GM12878 (cell line): ENCODE results near the gene FAM120B. TPM values are rescaled to one million over a fixed set of nuclear protein-coding genes. Genes with fewer than 3 reads are reported as not detected.

ENCODE experiments used
- ATAC-seq: fragments of 200-7000 bp; cut with Tn5 transposase; 3 replicates; pipeline ENCODE4 v1.9.1; 2020; ENCODE audit warnings: mild to moderate bottlenecking, moderate library complexity
- BruUV-seq: library from RNA; stranded (reverse); fragments of 400-500 nt; replicated peaks from 2 replicates; lab custom pipeline; 2021; lab: Mats Ljungman, UMichigan
- CTCF ChIA-PET: fragments of 300-600 bp; sonication (Branson Sonifier 250); formaldehyde crosslinking; extraction: SDS; loops from one replicate; lab custom pipeline; 2021; ENCODE audit warnings: inconsistent platforms; lab: Yijun Ruan, JAX
- POLR2A ChIA-PET: fragments of 350-600 bp; formaldehyde crosslinking; extraction: SDS; loops from one replicate; lab custom pipeline; 2021; ENCODE audit warnings: inconsistent platforms; lab: Charles Lee
- RAD21 ChIA-PET: fragments of 300-600 bp; sonication (Branson Sonifier 250); formaldehyde crosslinking; loops from one replicate; lab custom pipeline; 2023; ENCODE audit warnings: antibody characterized with exemption; ENCODE audit not compliant: unreplicated experiment; lab: Charles Lee
- SMC1A ChIA-PET: fragments of 300-600 bp; sonication (Branson Sonifier 250); formaldehyde crosslinking; loops from one replicate; lab custom pipeline; 2023; ENCODE audit not compliant: unreplicated experiment, uncharacterized antibody; lab: Charles Lee
- DNase-seq: peaks from one replicate; pipeline ENCODE4 v3.0.0-alpha.2; 2011; ENCODE audit warnings: low read depth, low spot score
- FAIRE-seq: peaks from 3 replicates; lab custom pipeline; 2011; peaks lifted over from hg19 to GRCh38; lab: Jason Lieb, UNC
- H2AFZ ChIP-seq: 2 replicates; pipeline ENCODE4 v1.6.0; 2011; ENCODE audit warnings: low read depth, low read length, control low read depth; ENCODE audit not compliant: control insufficient read depth
- H3K27ac ChIP-seq: 2 replicates; pipeline ENCODE4 v1.5.1; 2011; ENCODE audit warnings: control low read depth; ENCODE audit not compliant: control insufficient read depth, insufficient read depth
- H3K27me3 ChIP-seq, 2 experiments: replicated peaks in 1 of 2; 2 replicates each; pipeline versions ENCODE4 v1.6.0 to v1.6.1; 2011; ENCODE audit warnings: low read length in 1 of 2; ENCODE audit not compliant: control insufficient read depth in 2 of 2, insufficient read depth in 2 of 2
- H3K36me3 ChIP-seq, 2 experiments: 2 replicates each; pipeline ENCODE4 v1.5.1; 2011; ENCODE audit warnings: low read length in 1 of 2; ENCODE audit not compliant: control insufficient read depth in 2 of 2, insufficient read depth in 2 of 2
- H3K4me1 ChIP-seq: 2 replicates; pipeline ENCODE4 v1.6.1; 2011; ENCODE audit warnings: mild to moderate bottlenecking, low read length, moderate library complexity, mixed read lengths; ENCODE audit not compliant: control insufficient read depth, insufficient read depth
- H3K4me2 ChIP-seq: 2 replicates; pipeline ENCODE4 v1.6.0; 2011; ENCODE audit warnings: control low read depth; ENCODE audit not compliant: control insufficient read depth, insufficient read depth
- H3K4me3 ChIP-seq: fragments of 200-600 bp; sonication (generic); 2 replicates; pipeline ENCODE4 v1.5.1; 2016
- H3K79me2 ChIP-seq: 2 replicates; pipeline ENCODE4 v1.6.0; 2011; ENCODE audit warnings: low read length; ENCODE audit not compliant: control insufficient read depth, insufficient read depth
- H3K9ac ChIP-seq: 2 replicates; pipeline ENCODE4 v1.8.0; 2011; ENCODE audit warnings: low read length, control low read depth, mixed read lengths; ENCODE audit not compliant: control insufficient read depth, insufficient read depth
- H3K9me3 ChIP-seq: replicated peaks from 3 replicates; pipeline ENCODE4 v1.5.1; 2011; ENCODE audit warnings: mild to moderate bottlenecking, low read length; ENCODE audit not compliant: control insufficient read depth, insufficient read depth
- H4K20me1 ChIP-seq: 2 replicates; pipeline ENCODE4 v1.6.0; 2011; ENCODE audit not compliant: control insufficient read depth, insufficient read depth
- NR2F1 ChIP-seq: fragments of 450-650 bp; conservative IDR thresholded peaks from 2 replicates; pipeline ENCODE4 v1.6.1; 2017; ENCODE audit warnings: mild to moderate bottlenecking
- SP1 ChIP-seq: IDR thresholded peaks from one replicate; pipeline ENCODE4 v1.6.1; 2011; ENCODE audit warnings: low read depth, low read length
- TBL1XR1 ChIP-seq: IDR thresholded peaks from 2 replicates; pipeline ENCODE4 v1.6.1; 2012; ENCODE audit warnings: low read depth, low read length, improper control_type of control experiment
- TCF3 ChIP-seq: IDR thresholded peaks from 2 replicates; pipeline ENCODE4 v1.6.1; 2012; ENCODE audit warnings: low read depth, mild to moderate bottlenecking, low read length, borderline replicate concordance; ENCODE audit not compliant: insufficient read depth
- TCF7 ChIP-seq: IDR thresholded peaks from 2 replicates; pipeline ENCODE4 v1.6.1; 2014; ENCODE audit warnings: antibody characterized with exemption, borderline replicate concordance
- ZNF207 ChIP-seq: fragments of 450-650 bp; IDR thresholded peaks from 2 replicates; pipeline ENCODE4 v1.6.1; 2014; ENCODE audit warnings: antibody characterized with exemption, mild to moderate bottlenecking, borderline replicate concordance
- ZNF24 ChIP-seq: fragments of 450-650 bp; IDR thresholded peaks from 2 replicates; pipeline ENCODE4 v1.6.1; 2017; ENCODE audit warnings: antibody characterized with exemption, mild to moderate bottlenecking
- WGBS: methylation state at CpG from one replicate; pipeline ENCODE4 v1.1.6; 2016; ENCODE audit warnings: low lambda C conversion rate; ENCODE audit not compliant: insufficient replicate concordance, insufficient coverage; ENCODE audit errors: missing lambda C conversion rate; 5-methylcytosine and 5-hydroxymethylcytosine counted together
- in situ Hi-C: fragments of 300-500 bp; cut with MboI; formaldehyde crosslinking; loops from 9 replicates; pipeline ENCODE4 v1.14.3; 2018; ENCODE audit warnings: mixed read lengths
- intact Hi-C: fragments of 100-400 bp; cut with micrococcal nuclease; formaldehyde crosslinking; loops from one replicate; pipeline ENCODE4 v1.14.2; 2022; ENCODE audit not compliant: unreplicated experiment
- polyA plus RNA-seq, 11 experiments: library from polyadenylated mRNA; depleted of rRNA in 4 of 11; unstranded in 6 of 11; stranded (reverse) in 5 of 11; fragments of >200 nt; fragmentation: Nextera tagmentation in 4 of 11; fragmentation: Illumina TruSeq in 1 of 11; extraction: Ambion mirVana in 4 of 11; extraction: Trizol in 1 of 11; gene quantifications; 1 replicate in 1 of 11; 2 replicates in 10 of 11; pipeline versions ENCODE4 v1.2.1 to v1.2.3, GENCODE V29; 2011 to 2016; ENCODE audit warnings: inconsistent platforms in 2 of 11, missing spikeins in 2 of 11, low read depth in 1 of 11
- total RNA-seq, 4 experiments: library from RNA; depleted of rRNA in 3 of 4; stranded (reverse); fragments of >200 nt in 3 of 4; fragmentation: Illumina TruSeq in 1 of 4; extraction: Trizol in 1 of 4; gene quantifications; 2 replicates each; pipeline versions ENCODE4 v1.2.1 to v1.2.3, GENCODE V29; 2013 to 2021
- TF ChIP-seq, protein P1 (sequence below): fragments of 450-650 bp; IDR thresholded peaks from 2 replicates; pipeline ENCODE4 v1.6.1; 2017; ENCODE audit warnings: antibody characterized with exemption, mild to moderate bottlenecking, moderate library complexity
- TF ChIP-seq, protein P2 (sequence below): fragments of 450-650 bp; IDR thresholded peaks from 2 replicates; pipeline ENCODE4 v1.6.1; 2017; ENCODE audit warnings: mild to moderate bottlenecking
- TF ChIP-seq, protein P3 (sequence below): IDR thresholded peaks from 2 replicates; pipeline ENCODE4 v1.6.1; 2012; ENCODE audit warnings: low read depth, low read length, improper control_type of control experiment
- TF ChIP-seq, protein P4 (sequence below): fragments of 150-350 bp; IDR thresholded peaks from 2 replicates; pipeline ENCODE4 v1.6.1; 2016; ENCODE audit warnings: low read depth, low read length

FAM120B gene
- total and polyA plus RNA-seq, 10 of the 15 experiments (the other 5 are each of a cell fraction or from before 2014, with no cell fraction given): 3.3 to 21.6 (median 15.3) TPM

DNA sequence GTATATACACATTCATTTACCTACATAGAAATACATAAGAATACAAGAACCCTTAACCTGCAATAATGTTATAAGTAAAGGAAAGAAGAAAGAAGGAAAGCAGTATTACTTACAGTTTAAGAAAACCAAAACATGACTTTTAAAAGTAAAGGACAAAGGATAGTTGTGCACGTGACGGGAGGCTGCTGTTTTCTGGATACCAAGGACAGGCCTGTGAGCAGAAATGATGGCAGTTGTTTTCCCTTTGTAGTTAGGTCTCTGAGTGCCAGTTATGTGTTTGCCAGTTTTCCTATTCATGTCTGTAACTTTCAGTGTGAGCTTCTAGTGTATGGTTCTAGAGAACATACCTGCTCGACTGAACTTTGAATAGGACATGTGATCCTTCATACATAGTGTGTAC lies 54.8 kb downstream of the FAM120B start (continued):
- TF ChIP-seq, protein P1, sequence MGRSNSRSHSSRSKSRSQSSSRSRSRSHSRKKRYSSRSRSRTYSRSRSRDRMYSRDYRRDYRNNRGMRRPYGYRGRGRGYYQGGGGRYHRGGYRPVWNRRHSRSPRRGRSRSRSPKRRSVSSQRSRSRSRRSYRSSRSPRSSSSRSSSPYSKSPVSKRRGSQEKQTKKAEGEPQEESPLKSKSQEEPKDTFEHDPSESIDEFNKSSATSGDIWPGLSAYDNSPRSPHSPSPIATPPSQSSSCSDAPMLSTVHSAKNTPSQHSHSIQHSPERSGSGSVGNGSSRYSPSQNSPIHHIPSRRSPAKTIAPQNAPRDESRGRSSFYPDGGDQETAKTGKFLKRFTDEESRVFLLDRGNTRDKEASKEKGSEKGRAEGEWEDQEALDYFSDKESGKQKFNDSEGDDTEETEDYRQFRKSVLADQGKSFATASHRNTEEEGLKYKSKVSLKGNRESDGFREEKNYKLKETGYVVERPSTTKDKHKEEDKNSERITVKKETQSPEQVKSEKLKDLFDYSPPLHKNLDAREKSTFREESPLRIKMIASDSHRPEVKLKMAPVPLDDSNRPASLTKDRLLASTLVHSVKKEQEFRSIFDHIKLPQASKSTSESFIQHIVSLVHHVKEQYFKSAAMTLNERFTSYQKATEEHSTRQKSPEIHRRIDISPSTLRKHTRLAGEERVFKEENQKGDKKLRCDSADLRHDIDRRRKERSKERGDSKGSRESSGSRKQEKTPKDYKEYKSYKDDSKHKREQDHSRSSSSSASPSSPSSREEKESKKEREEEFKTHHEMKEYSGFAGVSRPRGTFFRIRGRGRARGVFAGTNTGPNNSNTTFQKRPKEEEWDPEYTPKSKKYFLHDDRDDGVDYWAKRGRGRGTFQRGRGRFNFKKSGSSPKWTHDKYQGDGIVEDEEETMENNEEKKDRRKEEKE: no peak

DNA sequence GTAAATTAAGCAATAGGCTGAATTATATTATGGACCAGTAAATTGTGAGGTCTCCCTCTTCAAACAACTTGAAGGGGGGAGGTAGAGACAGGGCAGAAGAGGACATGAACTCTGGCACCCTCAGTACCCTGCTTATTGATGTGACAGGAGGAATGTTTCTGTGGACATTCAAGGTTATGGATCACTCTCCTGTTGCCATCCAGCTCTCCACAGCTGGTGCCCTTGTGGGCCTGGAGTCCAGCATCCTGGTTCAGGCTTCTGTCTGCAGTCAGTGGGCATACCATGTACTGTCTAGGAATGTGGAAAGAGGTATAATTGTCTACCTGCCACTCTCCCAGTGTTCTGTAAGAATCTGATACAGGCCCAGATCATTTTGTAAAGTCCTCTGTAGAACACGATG lies 55.6 kb downstream of the FAM120B start:
- ChIA-PET CTCF (no interaction called here), RAD21 (no interaction called here), SMC1A (no interaction called here), POLR2A (no interaction called here)
- Histone ChIP-seq H3K79me2 (no peaks in the 10 kb centered on the region), H3K4me3 (no peak overlapping the region), H3K4me1 (no peaks in the 10 kb centered on the region), H3K36me3 (peaks cover 4 to 28% of the 10 kb centered on the region in 2 experiments; a peak in 3 of 4 replicates), H3K9me3 (no peaks in the 10 kb centered on the region), H3K27me3 (no peaks in the 10 kb centered on the region), H3K27ac (no peak overlapping the region), H3K4me2 (no peak overlapping the region), H4K20me1 (no peaks in the 10 kb centered on the region), H2AFZ (no peak overlapping the region), H3K9ac (no peak overlapping the region)
- TF ChIP-seq TCF7 (no peak), ZNF24 (no peak), SP1 (no peak), TBL1XR1 (no peak), TCF3 (no peak), NR2F1 (no peak), ZNF207 (no peak)
- TF ChIP-seq, protein P2, sequence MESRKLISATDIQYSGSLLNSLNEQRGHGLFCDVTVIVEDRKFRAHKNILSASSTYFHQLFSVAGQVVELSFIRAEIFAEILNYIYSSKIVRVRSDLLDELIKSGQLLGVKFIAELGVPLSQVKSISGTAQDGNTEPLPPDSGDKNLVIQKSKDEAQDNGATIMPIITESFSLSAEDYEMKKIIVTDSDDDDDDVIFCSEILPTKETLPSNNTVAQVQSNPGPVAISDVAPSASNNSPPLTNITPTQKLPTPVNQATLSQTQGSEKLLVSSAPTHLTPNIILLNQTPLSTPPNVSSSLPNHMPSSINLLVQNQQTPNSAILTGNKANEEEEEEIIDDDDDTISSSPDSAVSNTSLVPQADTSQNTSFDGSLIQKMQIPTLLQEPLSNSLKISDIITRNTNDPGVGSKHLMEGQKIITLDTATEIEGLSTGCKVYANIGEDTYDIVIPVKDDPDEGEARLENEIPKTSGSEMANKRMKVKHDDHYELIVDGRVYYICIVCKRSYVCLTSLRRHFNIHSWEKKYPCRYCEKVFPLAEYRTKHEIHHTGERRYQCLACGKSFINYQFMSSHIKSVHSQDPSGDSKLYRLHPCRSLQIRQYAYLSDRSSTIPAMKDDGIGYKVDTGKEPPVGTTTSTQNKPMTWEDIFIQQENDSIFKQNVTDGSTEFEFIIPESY: no peak
- TF ChIP-seq, protein P3, sequence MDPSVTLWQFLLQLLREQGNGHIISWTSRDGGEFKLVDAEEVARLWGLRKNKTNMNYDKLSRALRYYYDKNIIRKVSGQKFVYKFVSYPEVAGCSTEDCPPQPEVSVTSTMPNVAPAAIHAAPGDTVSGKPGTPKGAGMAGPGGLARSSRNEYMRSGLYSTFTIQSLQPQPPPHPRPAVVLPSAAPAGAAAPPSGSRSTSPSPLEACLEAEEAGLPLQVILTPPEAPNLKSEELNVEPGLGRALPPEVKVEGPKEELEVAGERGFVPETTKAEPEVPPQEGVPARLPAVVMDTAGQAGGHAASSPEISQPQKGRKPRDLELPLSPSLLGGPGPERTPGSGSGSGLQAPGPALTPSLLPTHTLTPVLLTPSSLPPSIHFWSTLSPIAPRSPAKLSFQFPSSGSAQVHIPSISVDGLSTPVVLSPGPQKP: no peak
- TF ChIP-seq, protein P4, sequence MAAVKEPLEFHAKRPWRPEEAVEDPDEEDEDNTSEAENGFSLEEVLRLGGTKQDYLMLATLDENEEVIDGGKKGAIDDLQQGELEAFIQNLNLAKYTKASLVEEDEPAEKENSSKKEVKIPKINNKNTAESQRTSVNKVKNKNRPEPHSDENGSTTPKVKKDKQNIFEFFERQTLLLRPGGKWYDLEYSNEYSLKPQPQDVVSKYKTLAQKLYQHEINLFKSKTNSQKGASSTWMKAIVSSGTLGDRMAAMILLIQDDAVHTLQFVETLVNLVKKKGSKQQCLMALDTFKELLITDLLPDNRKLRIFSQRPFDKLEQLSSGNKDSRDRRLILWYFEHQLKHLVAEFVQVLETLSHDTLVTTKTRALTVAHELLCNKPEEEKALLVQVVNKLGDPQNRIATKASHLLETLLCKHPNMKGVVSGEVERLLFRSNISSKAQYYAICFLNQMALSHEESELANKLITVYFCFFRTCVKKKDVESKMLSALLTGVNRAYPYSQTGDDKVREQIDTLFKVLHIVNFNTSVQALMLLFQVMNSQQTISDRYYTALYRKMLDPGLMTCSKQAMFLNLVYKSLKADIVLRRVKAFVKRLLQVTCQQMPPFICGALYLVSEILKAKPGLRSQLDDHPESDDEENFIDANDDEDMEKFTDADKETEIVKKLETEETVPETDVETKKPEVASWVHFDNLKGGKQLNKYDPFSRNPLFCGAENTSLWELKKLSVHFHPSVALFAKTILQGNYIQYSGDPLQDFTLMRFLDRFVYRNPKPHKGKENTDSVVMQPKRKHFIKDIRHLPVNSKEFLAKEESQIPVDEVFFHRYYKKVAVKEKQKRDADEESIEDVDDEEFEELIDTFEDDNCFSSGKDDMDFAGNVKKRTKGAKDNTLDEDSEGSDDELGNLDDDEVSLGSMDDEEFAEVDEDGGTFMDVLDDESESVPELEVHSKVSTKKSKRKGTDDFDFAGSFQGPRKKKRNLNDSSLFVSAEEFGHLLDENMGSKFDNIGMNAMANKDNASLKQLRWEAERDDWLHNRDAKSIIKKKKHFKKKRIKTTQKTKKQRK: no peak
- FAIRE-seq (no peak), DNase-seq (no peak), ATAC-seq (no peak)
- WGBS: 100% methylated on average over 1 of the region's 1 CpG
- no TSS peak for BruUV-seq
- intact Hi-C loops: no loop called here
- in situ Hi-C loops: no loop called here
